Lung (tissue), 12 donors: Measurements from ENCODE around the gene SLMAP. TPM values are rescaled to one million over a fixed set of nuclear protein-coding genes. Genes with fewer than 3 reads are reported as not detected.

Experiments used
- ATAC-seq: fragments of 200-7000 bp; cut with Tn5 transposase; one replicate; pipeline ENCODE4 v1.9.1; 2020; ENCODE audit warnings: moderate number of reproducible peaks; ENCODE audit not compliant: insufficient read depth, low FRiP score
- DNase-seq, 3 donors: peaks; one replicate each; pipeline ENCODE4 v3.0.0-alpha.2; 2013 to 2017
- H3K27ac ChIP-seq, 2 donors: one replicate each; pipeline ENCODE4 v1.5.1; 2013; ENCODE audit warnings: mild to moderate bottlenecking in 2 of 2, moderate library complexity in 2 of 2, control low read depth in 1 of 2, inconsistent platforms in 1 of 2, low read depth in 1 of 2, low read length in 1 of 2
- H3K27me3 ChIP-seq, 3 donors: one replicate each; pipeline ENCODE4 v1.5.1; 2013; ENCODE audit warnings: low read length in 2 of 3; ENCODE audit not compliant: control insufficient read depth in 3 of 3, insufficient read depth in 3 of 3
- H3K36me3 ChIP-seq, 4 donors: one replicate each; pipeline ENCODE4 v1.5.1; 2013; ENCODE audit warnings: low read length in 4 of 4, mild to moderate bottlenecking in 1 of 4, moderate library complexity in 1 of 4; ENCODE audit not compliant: control insufficient read depth in 4 of 4, insufficient read depth in 4 of 4
- H3K4me1 ChIP-seq, 5 donors: one replicate each; pipeline ENCODE4 v1.5.1; 2013; ENCODE audit warnings: low read length in 5 of 5, mild to moderate bottlenecking in 2 of 5, moderate library complexity in 1 of 5; ENCODE audit not compliant: control insufficient read depth in 5 of 5, insufficient read depth in 5 of 5
- H3K4me3 ChIP-seq: one replicate; pipeline ENCODE4 v1.5.1; 2013; ENCODE audit warnings: mild to moderate bottlenecking, control low read depth, moderate library complexity
- H3K9ac ChIP-seq, 2 donors: one replicate each; pipeline ENCODE4 v1.5.1; 2013; ENCODE audit warnings: low read length in 2 of 2, control low read depth in 1 of 2; ENCODE audit not compliant: insufficient read depth in 1 of 2
- H3K9me3 ChIP-seq, 4 donors: one replicate each; pipeline ENCODE4 v1.5.1; 2013; ENCODE audit warnings: low read length in 3 of 4, mild to moderate bottlenecking in 1 of 4, moderate library complexity in 1 of 4; ENCODE audit not compliant: control insufficient read depth in 4 of 4, insufficient read depth in 3 of 4
- WGBS, 2 donors: extraction: QIAGEN DNeasy Blood & Tissue Kit; methylation state at CpG; one replicate each; pipeline ENCODE4 v1.1.7; 2013; 5-methylcytosine and 5-hydroxymethylcytosine counted together
- polyA plus RNA-seq, 2 donors: library from polyadenylated mRNA; stranded (reverse); fragments of 200-250 nt; gene quantifications; one replicate each; pipeline ENCODE4 v1.2.1, GENCODE V29; 2013
- total RNA-seq, 2 donors: library from RNA; depleted of rRNA in 1 of 2; stranded (reverse); fragments of >200 nt in 1 of 2; gene quantifications; one replicate each; pipeline ENCODE4 v1.2.1, GENCODE V29; 2014 to 2021
- TF ChIP-seq, protein P1 (sequence below): IDR thresholded peaks from 2 replicates; pipeline ENCODE4 v1.5.1; 2012; ENCODE audit warnings: mild to moderate bottlenecking; ENCODE audit errors: control extremely low read depth, extremely low read depth
- donor health status: control.
- donor health status: control.
- donor health status: Bipolar disorder and iron deficiency.
- donor health status: healthy.
- donor health status: DM: yes; HTN: yes; CAD: no.

SLMAP gene
- total and polyA plus RNA-seq, 4 donors, result 11.4 to 118 (median 47.2) TPM

DNA sequence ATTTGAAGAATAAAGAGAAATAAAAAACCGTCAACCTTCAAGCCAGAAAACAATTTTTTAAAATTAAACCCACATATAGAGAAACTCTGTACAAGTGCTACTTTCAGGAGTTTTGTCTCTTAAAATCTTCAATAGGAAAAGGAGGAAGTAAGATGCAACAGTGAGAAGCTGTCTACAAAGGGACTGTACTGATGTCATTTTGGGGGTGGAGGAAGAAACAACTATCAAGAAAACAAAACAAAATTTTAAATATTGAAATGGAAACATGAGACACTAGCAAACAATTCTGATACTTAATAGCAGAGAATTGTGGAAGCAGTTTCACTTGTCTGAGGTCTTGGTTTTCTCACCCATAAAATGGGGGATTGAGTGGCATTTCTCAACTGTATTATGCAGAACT, 84.4 kb downstream of the SLMAP start:
- 90 to 93% methylated on average over 1 of the region's 1 CpG for WGBS, 2 donors
- TF ChIP-seq, protein P1, sequence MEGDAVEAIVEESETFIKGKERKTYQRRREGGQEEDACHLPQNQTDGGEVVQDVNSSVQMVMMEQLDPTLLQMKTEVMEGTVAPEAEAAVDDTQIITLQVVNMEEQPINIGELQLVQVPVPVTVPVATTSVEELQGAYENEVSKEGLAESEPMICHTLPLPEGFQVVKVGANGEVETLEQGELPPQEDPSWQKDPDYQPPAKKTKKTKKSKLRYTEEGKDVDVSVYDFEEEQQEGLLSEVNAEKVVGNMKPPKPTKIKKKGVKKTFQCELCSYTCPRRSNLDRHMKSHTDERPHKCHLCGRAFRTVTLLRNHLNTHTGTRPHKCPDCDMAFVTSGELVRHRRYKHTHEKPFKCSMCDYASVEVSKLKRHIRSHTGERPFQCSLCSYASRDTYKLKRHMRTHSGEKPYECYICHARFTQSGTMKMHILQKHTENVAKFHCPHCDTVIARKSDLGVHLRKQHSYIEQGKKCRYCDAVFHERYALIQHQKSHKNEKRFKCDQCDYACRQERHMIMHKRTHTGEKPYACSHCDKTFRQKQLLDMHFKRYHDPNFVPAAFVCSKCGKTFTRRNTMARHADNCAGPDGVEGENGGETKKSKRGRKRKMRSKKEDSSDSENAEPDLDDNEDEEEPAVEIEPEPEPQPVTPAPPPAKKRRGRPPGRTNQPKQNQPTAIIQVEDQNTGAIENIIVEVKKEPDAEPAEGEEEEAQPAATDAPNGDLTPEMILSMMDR, result no peak
- ATAC-seq, result no peak
- Histone ChIP-seq H3K4me3 (no peak overlapping the region), H3K36me3 (no peaks in the 10 kb centered on the region), H3K4me1 (peaks cover 0 to 10% (median 0%) of the 10 kb centered on the region in 5 donors), H3K9me3 (no peaks in the 10 kb centered on the region), H3K9ac (no peak overlapping the region), H3K27me3 (no peaks in the 10 kb centered on the region), H3K27ac (no peak overlapping the region)
- no peak for DNase-seq

- Histone ChIP-seq H3K4me3 (no peak overlapping the region), H3K9me3 (no peaks in the 10 kb centered on the region), H3K27ac (no peak overlapping the region), H3K4me1 (peaks cover 0 to 10% (median 0%) of the 10 kb centered on the region in 5 donors), H3K36me3 (peaks cover 0 to 2% (median 0%) of the 10 kb centered on the region in 4 donors), H3K9ac (no peak overlapping the region), H3K27me3 (no peaks in the 10 kb centered on the region)
- TF ChIP-seq, protein P1, result no peak
- ATAC-seq (no peak), DNase-seq (peak in 2 of 3 donors; percentile 70 to 71)
- WGBS, 2 donors, result 80 to 86% methylated on average over 2 of the region's 2 CpGs
Observed at GRCh38 chr3:57841818-57842217, 85.7 kb downstream of the SLMAP start.

- no peak for ATAC-seq
- Histone ChIP-seq H3K4me3 (no peak overlapping the region), H3K4me1 (peaks cover 0 to 6% (median 0%) of the 10 kb centered on the region in 5 donors), H3K27me3 (no peaks in the 10 kb centered on the region), H3K36me3 (peaks cover 0 to 4% (median 0%) of the 10 kb centered on the region in 4 donors), H3K9ac (no peak overlapping the region), H3K9me3 (no peaks in the 10 kb centered on the region), H3K27ac (no peak overlapping the region)
- no peak for DNase-seq
- WGBS, 2 donors, result 29 to 58% methylated on average over 3 of the region's 3 CpGs
- TF ChIP-seq, protein P1, result no peak
Observed at GRCh38 chr3:57848177-57848738, 92.1 kb downstream of the SLMAP start.

GRCh38 chr3:57851304-57851703, 95.2 kb downstream of the SLMAP start:
- Histone ChIP-seq H3K27me3 (no peaks in the 10 kb centered on the region), H3K4me3 (no peak overlapping the region), H3K9ac (no peak overlapping the region), H3K9me3 (no peaks in the 10 kb centered on the region), H3K4me1 (peaks cover 0 to 6% (median 0%) of the 10 kb centered on the region in 5 donors), H3K36me3 (peaks cover 0 to 5% (median 0%) of the 10 kb centered on the region in 4 donors), H3K27ac (no peak overlapping the region)
- 92 to 96% methylated on average over 6 of the region's 6 CpGs for WGBS, 2 donors
- ATAC-seq, result no peak
- no peak for DNase-seq
- TF ChIP-seq, protein P1, result no peak
